GM10847 (cell line): Measurements from ENCODE around the gene KHDRBS2.

ENCODE experiments used
- POLR2A ChIP-seq: IDR thresholded peaks from 2 replicates; pipeline ENCODE4 v1.6.1; 2011; ENCODE audit not compliant: insufficient read length; ENCODE audit errors: extremely low read depth

Gene KHDRBS2

GRCh38 chr6:62103186-62103859 lies 182.7 kb downstream of the KHDRBS2 start:
- TF ChIP-seq POLR2A = no peak

- no peak for TF ChIP-seq POLR2A
Observed at GRCh38 chr6:62102387-62102786, 183.6 kb downstream of the KHDRBS2 start.

GRCh38 chr6:62090442-62091229 lies 195.4 kb downstream of the KHDRBS2 start:
- TF ChIP-seq POLR2A = no peak

GRCh38 chr6:62089781-62090180 lies 196.2 kb downstream of the KHDRBS2 start:
- TF ChIP-seq POLR2A = no peak

- TF ChIP-seq POLR2A = no peak
Observed at GRCh38 chr6:62086047-62086446, 200.0 kb downstream of the KHDRBS2 start.

GRCh38 chr6:62075869-62076268 lies 210.2 kb downstream of the KHDRBS2 start:
- TF ChIP-seq POLR2A = no peak

- no peak for TF ChIP-seq POLR2A
Observed at GRCh38 chr6:62059901-62060300, 226.1 kb downstream of the KHDRBS2 start.

- no peak for TF ChIP-seq POLR2A
Observed at GRCh38 chr6:62057300-62057699, 228.7 kb downstream of the KHDRBS2 start.

- TF ChIP-seq POLR2A = no peak
Observed at GRCh38 chr6:62045502-62045901, 240.5 kb downstream of the KHDRBS2 start.

- no peak for TF ChIP-seq POLR2A
Observed at GRCh38 chr6:62043084-62043483, 242.9 kb downstream of the KHDRBS2 start.

GRCh38 chr6:62042429-62042828 lies 243.6 kb downstream of the KHDRBS2 start:
- no peak for TF ChIP-seq POLR2A

GRCh38 chr6:62039605-62040004 lies 246.4 kb downstream of the KHDRBS2 start:
- no peak for TF ChIP-seq POLR2A

GRCh38 chr6:62037445-62037844 lies 248.6 kb downstream of the KHDRBS2 start:
- no peak for TF ChIP-seq POLR2A

- no peak for TF ChIP-seq POLR2A
Observed at GRCh38 chr6:62035952-62036351, 250.1 kb downstream of the KHDRBS2 start.

- no peak for TF ChIP-seq POLR2A
Observed at GRCh38 chr6:62013719-62014118, 272.3 kb downstream of the KHDRBS2 start.

- TF ChIP-seq POLR2A = no peak
Observed at GRCh38 chr6:62009445-62009844, 276.6 kb downstream of the KHDRBS2 start.
